ENCODE results near the gene LY6G5B.

LY6G5B gene

DNA sequence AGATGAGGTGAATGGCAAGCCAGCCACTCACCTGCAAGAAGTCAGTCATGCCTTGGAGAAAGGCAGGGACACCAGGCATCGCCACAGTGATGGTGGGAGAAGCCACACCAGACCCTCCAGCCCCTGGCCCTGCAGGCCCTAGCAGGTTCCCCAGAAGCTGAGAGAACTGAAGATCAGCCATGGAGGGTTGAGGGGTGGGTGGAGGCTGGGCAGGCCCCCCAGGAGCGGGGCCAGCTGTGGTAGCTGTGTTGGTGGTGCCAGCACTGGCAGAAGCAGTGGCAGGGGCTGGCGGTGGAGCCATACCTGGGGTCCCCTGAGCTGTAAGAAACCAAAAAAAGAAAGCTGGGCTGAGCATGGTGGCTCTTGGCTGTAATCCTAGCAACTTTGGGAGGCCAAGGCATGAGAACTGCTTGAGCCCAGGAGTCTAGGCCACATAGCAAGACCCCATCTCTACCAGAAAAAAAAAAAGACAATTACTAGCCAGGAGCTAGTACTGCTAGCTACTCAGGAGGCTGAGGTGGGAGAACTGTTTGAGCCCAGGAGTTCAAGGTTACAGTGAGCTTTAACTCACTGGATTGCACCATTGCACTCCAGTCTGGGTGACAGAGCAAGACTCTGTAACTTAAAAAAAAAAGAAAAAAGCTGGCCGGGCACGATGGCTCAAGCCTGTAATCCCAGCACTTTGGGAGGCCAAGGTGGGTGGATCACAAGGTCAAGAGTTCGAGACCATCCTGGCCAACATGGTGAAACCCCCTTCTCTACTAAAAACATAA is 26.8 kb upstream of the LY6G5B start:
- no peak for DNase-seq

DNA sequence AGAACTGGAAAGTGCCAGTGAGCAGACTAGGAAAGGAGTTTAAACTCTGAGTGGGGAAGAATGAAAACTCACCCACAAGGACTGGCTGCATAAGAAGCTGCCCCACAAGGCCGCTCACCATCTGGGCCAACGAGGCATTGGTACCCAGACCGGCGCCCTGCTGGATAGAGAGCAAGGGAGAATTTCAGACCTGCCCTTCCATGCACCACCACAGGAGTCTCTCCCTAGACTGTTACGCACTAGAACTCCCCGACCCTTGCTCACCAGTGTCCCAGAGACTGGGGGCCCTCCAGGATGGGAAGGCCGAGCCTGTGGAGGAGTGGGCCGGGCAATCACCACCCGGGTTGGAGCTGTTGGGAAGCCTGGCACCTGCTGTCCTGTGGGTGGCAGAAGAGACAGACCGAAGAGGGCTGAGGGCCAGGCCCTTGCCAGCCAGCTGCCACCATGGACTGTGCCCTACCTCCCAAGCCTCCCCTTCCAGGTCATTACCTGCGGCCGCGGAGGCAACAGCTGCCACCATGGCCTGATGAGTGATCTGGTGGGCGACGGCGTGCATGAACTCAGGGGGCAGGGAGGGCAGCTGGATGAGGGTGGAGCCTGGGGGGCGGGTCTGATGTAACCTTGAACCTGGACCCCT is 25.8 kb upstream of the LY6G5B start:
- no peak for DNase-seq

DNA sequence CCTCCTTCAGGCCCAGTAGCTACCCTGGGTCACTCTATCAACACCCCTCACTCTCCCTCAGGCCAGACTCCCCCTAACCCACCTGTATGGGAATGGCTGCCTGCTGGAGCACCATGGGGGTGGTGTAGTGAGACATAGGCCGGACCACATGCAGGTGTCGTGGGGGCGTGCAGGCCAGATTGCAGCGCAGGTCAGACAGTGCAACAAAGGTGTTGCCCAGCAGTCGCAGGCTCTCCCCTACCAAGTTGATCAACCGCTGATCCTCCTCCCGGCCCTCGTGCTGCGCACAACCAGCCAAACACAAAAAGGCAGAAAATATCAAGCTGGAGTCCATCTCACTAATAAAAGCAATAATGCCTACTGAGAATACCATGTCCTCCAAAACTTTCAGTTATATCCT is 24.5 kb upstream of the LY6G5B start:
- no peak for DNase-seq

DNA sequence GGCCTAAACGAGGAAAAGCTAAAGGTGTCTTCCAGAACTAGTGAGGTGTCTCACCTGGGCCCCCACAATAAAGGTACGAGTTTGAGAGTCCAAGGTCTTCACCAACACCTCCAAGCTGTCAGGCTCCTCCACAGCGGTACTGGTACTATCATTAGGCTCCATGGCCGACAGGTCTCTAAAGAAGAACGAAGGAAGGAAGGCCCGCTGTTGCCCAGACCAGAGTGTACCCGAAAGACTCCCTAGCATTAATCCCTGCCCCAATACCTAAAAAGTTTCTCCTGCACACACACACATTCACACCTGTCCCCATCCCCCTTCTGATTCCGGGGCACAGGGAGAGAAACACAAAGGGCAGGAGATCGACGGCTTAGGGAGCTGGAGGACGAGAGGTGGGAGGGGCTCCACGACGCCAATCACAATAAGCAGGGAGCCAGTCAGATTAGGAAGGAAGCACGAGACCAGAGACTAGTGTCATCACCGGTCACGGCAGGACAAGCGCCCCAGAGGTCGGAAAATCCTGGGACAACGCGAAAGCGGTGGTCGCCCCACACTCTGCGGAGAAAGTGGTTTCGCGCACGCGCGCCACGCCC is 18.1 kb upstream of the LY6G5B start:
- DNase-seq: no peak

- peak; percentile 94 for DNase-seq
Measured at GRCh38 chr6:31652925-31653724, 16.7 kb upstream of the LY6G5B start.

DNA sequence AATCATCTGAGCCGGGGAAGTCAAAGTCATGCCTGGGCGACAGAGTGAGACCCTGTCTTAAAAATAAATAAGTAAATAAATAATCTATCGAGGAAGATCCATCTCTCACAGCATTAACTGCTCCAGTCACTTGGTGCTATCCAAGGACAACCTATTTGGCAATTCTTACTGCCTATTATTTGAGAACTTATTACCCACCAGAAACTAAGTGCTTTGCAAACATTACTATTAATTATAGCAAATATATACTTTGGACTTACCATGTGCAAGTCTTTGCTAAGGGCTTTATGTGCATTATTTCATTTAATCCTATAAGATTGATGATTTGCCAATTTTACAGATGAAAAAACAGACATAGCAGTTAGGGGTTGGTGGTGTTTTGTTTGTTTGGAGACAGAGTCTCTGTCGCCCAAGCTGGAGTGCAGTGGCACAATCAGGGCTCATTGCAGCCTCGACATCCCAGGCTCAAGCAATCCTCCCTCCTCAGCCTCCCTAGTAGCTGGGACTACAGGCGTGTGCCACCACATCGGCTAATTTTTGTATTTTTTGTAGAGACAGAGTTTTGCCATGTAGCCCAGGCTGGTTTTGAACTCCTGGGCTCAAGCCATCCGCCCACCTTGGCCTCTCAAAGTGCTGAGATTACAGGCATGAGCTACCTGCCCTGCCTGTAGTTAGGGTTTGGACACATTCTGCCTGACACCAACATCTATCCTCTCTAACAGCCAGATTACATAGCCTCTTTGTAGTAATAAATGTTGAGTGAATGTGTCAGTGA is 15.0 kb upstream of the LY6G5B start:
- DNase-seq: no peak

- DNase-seq: no peak
Measured at GRCh38 chr6:31655349-31656237, 14.2 kb upstream of the LY6G5B start, which contains the start of gene APOM. Gene APOM, plus strand, starts transcription at chr6:31655894. Its CDS starts 73 bp downstream, at chr6:31655967.

- no peak for DNase-seq
Measured at GRCh38 chr6:31657406-31658157, 12.2 kb upstream of the LY6G5B start.

GRCh38 chr6:31658158-31658688 is 11.6 kb upstream of the LY6G5B start:
- DNase-seq: no peak

- DNase-seq: no peak
Measured at GRCh38 chr6:31658983-31659648, 10.7 kb upstream of the LY6G5B start.

GRCh38 chr6:31659649-31660380 is 10.0 kb upstream of the LY6G5B start:
- no peak for DNase-seq

DNA sequence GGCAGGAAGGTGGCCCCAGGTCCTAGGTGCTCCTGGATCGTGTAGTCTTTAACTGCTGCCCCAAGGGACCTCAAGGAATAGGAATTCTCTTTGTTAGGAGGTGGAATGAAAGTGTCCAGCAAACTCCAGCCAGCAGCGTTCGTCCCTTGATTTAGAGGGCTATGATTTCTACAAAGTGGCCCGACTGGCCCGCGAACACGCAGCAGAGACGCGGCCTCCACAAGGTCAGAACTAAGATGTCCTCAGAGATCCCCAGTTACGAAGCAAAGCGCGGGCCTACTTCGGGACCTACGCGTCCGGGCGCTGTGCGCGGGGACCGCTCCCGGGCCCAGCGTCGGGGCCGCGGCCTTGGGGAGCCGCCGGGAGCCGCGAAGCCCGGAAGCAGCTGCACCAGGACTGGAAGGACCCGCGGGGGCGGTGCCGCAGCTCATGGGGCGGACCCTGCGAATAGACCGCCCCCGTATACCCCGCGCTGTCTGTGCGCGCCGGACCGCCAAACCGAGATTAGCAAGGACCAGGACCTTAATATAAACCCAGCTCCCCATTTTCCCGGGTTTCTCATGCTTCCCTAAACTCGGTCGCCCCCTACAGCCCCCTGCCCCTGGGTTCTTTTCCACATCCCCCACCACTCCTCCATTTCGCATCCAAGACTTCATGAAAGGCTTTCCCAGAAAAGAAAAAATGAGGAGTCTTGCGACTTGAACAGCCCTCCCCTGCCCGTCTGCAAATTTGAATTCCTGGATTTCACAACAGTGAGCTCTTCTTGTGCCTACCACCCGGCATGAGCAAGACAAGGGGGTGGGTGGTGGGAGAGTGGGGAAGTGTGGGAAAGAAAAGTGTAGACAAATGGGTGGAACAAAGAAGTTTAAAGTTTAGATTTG is 9.2 kb upstream of the LY6G5B start, which contains the start of gene C6orf47:
C6orf47 (minus strand) TSS at position 398 of the 881 bp plus-strand sequence. CDS start 831 bp downstream, outside the sequence.
- DNase-seq: peak; percentile 70

GRCh38 chr6:31661262-31662123 is 8.3 kb upstream of the LY6G5B start:
- DNase-seq: no peak

DNA sequence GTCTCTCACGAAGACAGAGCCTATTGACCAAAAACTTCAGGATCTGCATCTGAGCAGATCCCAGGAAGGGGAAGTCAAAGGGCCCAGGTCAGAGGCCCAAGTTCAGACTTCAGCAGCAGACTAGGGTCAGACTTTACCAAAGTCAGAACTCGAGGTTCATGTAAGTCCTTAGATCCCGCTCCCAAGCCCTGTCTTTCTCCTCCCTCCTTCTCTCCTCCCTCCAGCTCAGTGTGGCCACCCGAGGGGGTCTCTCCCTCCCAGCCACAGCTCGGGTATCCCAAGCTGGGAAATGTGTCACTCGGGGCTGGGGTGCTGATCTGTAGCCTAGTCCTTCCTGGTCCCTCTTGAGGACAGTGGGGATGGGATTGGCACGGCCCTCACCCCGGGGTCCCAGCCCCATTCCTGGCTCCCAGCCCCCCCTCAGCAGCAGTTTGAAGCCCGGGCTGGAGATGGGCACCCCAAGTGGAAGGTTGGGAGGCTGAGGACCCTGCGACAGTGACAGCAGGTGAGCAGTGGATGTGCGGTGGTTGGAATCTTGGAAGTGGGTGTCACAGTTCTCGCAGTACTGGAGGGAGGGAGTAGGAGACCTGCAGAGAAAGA is 7.6 kb upstream of the LY6G5B start:
- DNase-seq: no peak

- DNase-seq: no peak
Measured at GRCh38 chr6:31663126-31663960, 6.4 kb upstream of the LY6G5B start.

Data from GDM1 (cell line).